Fibroblast of skin of left quadriceps (primary cell): ENCODE results near the gene P2RX2.

Experiments
- DNase-seq, 2 experiments: peaks; one replicate each; pipeline ENCODE4 v3.0.0-alpha.2; 2013; ENCODE audit warnings: low read depth in 2 of 2

The P2RX2 gene

GRCh38 chr12:132635076-132635955 lies 16.7 kb downstream of the P2RX2 start:
- DNase-seq, result no peak

GRCh38 chr12:132637811-132638210 lies 19.2 kb downstream of the P2RX2 start:
- DNase-seq, result no peak

GRCh38 chr12:132638541-132639408 lies 20.2 kb downstream of the P2RX2 start:
- peak; percentile 8 to 9 for DNase-seq

- no peak for DNase-seq
Measured at GRCh38 chr12:132639956-132640520, 21.5 kb downstream of the P2RX2 start.

- no peak for DNase-seq
Measured at GRCh38 chr12:132640936-132641335, 22.4 kb downstream of the P2RX2 start.

- no peak for DNase-seq
Measured at GRCh38 chr12:132641811-132642650, 23.5 kb downstream of the P2RX2 start.

GRCh38 chr12:132642846-132643835 lies 24.6 kb downstream of the P2RX2 start:
- DNase-seq, result no peak

- DNase-seq, result no peak
Measured at GRCh38 chr12:132646850-132647249, 28.3 kb downstream of the P2RX2 start.

- no peak for DNase-seq
Measured at GRCh38 chr12:132647858-132648257, 29.3 kb downstream of the P2RX2 start.

- no peak for DNase-seq
Measured at GRCh38 chr12:132648616-132649225, 30.1 kb downstream of the P2RX2 start.

GRCh38 chr12:132649226-132649945 lies 30.8 kb downstream of the P2RX2 start:
- DNase-seq, result no peak

GRCh38 chr12:132651444-132652100 lies 33.0 kb downstream of the P2RX2 start:
- no peak for DNase-seq

- DNase-seq, result no peak
Measured at GRCh38 chr12:132653567-132654290, 35.2 kb downstream of the P2RX2 start.

- DNase-seq, result no peak
Measured at GRCh38 chr12:132657004-132657727, 38.6 kb downstream of the P2RX2 start.

GRCh38 chr12:132658149-132658894 lies 39.7 kb downstream of the P2RX2 start:
- DNase-seq, result no peak

- DNase-seq, result no peak
Measured at GRCh38 chr12:132659146-132659545, 40.6 kb downstream of the P2RX2 start.
